ENCODE data around the gene LAIR2.

GRCh38 chr19:54454781-54455675, 47.6 kb upstream of the LAIR2 start:
- TF ChIP-seq POLR2A (IDR thresholded peaks at IDR 0.05) (no peak), CTCF (IDR thresholded peaks at IDR 0.05) (no peak), POLR2AphosphoS5 (IDR thresholded peaks at IDR 0.05) (no peak), EP300 (IDR thresholded peaks at IDR 0.05; ENCODE audit: low read depth) (no peak)
